Measurements from ENCODE around the gene SNRPD1.
"Not testable (repeated sequence)": the region's sequence is repeated elsewhere in the genome, so short reads cannot be mapped to it uniquely, and the experiment has no call there.

The SNRPD1 gene

DNA sequence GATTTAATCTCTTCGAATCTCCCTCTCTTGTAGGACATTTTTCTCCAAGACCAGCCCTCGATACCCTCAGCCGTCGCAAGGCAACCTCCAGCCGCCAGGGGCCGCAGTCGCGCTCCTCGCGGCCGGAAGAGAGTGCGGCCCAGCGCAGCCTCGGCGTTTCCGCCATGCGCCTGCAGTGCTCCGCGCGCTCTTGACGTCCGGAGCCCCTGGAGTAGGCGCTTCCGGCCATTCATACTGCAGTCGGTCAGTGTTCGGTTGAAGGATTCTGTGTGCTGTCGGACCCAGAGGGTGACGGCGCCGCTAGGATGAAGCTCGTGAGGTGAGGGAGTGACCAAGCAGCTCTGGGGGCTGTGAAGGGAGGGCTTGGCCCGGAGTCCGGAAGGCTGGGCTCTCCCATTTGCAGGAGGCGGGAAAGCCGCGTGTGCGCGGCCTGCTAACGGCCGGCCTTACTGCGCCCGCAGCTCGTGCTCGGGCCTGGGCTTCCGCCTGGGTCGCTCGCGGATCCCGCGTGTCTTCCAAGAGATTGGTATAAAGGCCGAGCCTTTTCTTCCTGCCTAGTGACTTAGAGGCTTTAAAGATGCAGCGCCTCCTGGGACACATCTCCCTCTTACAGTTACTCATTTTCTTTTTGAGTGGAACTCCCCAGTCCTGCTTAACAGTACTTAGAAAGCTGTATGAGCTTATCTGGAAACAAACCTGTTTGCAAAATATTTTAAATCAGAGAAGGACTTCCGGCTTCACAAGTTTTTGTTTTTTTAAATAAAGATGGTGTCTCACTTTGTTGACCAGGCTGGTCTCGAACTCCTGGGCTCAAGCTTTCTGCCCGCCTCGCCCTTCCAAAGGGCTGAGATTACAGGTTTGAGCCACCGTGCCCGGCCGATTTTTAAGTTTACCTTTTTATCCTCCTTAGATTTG is at the start of gene SNRPD1:
TSS of gene SNRPD1 (plus strand) at position 190 of the 915 bp plus-strand sequence. CDS start at position 306, 116 bp downstream.
- peak; percentile 71 to 74 for DNase-seq (ENCODE audit: low read depth in 2 of 2, low spot score in 1 of 2)

DNA sequence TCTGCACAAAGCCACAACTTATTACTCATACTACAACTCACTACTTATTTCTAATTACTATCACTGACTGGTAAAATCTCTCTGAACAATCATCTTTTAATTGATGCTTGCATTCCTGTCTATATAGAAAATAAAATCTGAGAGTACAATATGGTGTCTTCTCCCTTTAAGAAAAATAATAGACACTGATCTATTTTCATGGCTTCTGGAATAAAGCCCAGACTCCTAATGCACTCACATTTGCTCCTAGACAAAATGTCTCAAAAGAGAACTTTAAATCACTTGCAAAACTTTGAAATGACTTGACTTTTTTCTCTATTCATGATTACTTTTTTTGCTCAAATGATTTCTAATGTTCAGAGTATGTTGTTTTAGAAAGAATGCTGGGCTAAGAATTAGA is 40.3 kb upstream of the SNRPD1 start:
- no peak for DNase-seq (ENCODE audit: low read depth in 2 of 2, low spot score in 1 of 2)

DNA sequence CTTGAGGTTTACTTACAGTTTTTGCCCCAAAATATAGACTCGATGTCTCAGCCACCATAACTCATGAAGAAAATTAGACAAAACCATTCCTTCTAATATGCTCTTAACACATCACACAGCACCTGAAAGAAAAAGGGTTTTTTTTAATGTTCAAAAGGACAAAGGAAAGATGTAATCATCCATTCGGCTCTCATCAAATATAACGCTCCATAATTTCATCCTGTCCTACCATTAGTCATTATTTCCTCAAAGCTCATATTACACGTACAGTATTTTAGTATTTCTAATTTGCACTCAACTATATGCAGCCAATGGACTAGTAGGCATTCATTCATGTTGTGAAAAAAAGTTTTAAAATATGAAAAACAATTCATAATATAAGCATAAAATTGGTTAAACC is 36.5 kb upstream of the SNRPD1 start:
- no peak for DNase-seq (ENCODE audit: low read depth in 2 of 2, low spot score in 1 of 2)

DNA sequence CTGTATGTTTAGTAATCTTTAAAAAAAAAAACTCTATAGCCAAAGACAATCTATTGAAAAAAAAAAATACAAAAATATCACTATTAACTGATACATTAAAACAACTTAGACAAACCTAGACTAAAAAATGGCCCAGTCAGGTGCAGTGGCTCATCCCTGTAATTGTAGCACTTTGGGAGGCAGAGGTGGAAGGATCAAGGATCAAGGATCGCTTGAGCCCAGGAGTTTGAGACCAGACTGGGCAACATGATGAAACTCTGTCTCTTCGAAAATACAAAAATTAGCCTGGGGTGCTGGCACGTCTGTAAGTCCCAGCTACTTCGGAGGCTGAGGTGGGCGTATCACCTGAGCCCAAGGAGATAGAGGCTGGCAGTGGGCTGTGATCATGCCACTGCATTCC is 27.7 kb upstream of the SNRPD1 start:
- no peak for DNase-seq (ENCODE audit: low read depth in 2 of 2, low spot score in 1 of 2)

DNA sequence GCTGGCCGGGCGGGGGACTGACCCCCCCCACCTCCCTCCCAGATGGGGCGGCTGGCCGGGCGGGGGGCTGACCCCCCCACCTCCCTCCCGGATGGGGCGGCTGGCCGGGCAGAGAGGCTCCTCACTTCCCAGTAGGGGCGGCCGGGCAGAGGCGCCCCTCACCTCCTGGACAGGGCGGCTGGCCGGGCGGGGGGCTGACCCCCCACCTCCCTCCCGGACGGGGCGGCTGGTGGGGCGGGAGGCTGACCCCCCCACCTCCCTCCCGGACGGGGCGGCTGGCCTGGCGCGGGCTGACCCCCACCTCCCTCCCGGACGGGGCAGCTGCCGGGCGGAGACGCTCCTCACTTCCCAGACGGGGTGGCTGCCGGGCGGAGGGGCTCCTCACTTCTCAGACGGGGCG is 19.8 kb upstream of the SNRPD1 start:
- DNase-seq (ENCODE audit: low read depth in 2 of 2, low spot score in 1 of 2) = not testable (repeated sequence)

DNA sequence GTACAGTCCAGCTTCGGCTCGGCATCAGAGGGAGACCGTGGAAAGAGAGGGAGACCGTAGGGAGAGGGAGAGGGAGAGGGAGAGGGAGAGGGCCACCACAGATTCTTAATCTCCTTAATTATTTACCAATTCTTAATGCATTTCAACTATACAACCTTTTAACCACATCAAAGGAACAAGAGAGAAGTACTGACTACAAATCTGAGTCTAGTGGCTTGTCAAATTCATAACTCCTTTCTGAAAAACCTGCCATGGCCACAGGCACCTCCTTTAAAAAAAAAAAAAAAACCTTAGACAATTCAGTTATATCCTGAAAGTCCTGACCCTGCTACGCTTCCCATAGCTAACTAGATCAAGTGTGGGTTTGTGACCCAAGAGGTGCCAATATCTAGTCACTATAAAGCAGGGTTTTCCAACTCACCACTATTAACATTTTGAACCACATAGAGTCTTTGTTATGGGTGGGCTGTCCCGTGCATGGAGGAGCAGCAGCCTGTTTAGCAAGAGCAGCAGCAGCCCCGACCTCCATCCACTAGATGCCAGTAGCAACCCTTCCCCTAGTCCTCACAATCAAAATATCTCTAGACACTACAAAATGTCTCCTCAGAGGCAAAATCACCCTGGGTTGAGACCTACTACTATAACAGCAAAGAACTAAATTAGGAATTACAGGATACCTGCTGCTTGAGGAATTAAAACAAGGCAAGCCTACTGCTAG is 18.4 kb upstream of the SNRPD1 start:
- DNase-seq (ENCODE audit: low read depth in 2 of 2, low spot score in 1 of 2) = no peak

DNA sequence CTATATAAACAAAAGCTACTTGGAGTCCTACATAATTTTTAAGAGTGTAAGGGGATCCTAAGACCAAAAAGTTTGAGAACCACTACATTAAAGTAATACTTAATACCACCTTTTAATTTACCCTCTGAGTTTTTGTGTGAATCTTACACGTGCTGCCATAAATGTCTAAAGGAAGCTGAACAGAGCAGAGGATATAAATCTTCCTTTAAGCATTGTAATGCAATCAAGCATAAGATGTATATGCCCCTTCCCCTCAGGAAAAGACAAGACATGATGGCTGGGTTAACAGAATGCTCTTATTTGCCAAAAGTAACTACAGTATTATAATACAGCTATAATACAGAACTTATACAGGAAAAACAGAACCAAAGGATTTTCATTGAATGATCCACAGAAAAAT is 14.5 kb upstream of the SNRPD1 start:
- DNase-seq (ENCODE audit: low read depth in 2 of 2, low spot score in 1 of 2) = no peak

DNA sequence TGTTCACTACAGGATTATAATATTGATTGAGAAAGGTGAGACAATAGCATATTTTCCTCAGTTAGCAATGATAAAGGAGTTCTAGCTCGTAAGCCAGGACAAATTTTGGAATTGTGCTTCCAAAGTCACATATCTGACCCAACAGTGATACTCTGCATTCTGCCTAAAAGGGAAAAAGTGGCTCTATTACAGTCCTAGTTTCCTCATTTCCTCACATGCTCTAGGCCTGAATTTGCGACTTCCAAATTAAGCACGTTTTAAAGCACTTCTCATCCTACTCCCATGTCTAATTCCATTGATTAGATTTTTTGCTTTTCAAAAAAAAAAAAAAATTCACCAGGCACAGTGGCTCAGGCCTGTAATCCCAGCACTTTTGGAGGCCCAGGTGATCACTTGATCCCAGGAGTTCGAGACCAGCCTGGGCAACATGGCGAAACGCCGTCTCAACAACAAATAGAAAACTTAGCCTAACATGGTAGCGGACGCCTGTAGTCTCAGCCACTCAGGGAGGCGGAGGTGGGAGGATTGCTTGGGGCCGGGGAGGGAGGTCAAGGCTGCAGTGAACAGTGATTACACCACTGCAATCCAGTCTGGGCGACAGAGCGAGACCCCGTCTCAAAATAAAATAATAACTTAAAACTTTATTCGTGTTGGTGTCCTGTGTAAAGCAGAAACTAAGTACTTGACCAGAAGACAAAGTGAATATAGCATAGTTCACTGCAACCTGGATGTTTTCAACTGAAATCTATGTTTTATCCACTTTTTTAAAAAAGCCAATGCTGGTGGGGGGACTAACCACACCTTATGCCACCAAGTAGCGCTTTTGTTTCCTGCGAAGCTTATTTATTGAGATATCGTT is 13.2 kb upstream of the SNRPD1 start:
- DNase-seq (ENCODE audit: low read depth in 2 of 2, low spot score in 1 of 2) = no peak

DNA sequence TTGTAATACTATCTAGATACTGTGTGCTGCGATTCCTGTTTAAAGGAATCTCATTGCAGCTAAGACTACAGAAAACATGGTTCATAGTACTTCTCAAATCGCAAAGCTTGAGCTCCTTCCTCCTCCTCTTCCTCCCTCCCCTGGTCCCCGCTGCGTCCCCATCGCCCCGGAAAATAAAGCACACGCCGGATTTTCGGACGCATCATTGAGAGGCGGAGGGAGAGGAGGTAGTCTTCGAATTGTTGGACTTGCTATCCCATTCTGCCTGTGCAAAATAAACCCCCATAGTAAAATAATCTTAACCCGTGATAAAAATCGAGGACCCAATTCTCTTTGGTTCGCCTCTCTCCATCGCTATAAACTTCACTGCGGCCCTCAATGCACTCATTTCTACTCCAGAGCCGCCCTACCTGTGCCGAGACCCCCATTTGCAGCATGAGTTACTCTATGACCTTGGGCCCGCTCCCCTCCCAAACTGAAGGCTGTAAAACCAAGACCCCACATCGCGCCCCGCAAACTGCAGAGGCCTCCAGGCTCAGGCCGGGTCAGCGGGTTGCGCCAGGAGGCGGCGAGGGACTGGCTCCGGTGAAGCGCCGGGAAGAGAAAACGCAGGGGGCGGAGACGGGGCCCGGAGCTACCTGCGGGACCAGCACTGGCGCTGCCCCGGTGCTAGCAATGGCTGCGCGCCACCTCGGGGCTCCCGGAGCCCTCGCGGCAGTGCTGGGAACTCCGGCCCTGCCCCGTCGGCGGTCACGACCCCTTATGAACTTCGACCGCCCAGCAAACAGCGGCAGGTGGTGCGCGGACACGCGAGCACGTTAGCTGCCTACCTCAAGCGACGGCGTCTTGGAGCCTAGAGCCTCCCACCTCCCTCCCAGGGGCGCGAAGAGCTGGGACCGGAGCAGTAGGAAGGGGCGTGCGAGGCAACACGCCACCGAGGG is 12.3 kb upstream of the SNRPD1 start:
- DNase-seq (ENCODE audit: low read depth in 2 of 2, low spot score in 1 of 2) = peak in 1 of 2 donors; percentile 10

DNA sequence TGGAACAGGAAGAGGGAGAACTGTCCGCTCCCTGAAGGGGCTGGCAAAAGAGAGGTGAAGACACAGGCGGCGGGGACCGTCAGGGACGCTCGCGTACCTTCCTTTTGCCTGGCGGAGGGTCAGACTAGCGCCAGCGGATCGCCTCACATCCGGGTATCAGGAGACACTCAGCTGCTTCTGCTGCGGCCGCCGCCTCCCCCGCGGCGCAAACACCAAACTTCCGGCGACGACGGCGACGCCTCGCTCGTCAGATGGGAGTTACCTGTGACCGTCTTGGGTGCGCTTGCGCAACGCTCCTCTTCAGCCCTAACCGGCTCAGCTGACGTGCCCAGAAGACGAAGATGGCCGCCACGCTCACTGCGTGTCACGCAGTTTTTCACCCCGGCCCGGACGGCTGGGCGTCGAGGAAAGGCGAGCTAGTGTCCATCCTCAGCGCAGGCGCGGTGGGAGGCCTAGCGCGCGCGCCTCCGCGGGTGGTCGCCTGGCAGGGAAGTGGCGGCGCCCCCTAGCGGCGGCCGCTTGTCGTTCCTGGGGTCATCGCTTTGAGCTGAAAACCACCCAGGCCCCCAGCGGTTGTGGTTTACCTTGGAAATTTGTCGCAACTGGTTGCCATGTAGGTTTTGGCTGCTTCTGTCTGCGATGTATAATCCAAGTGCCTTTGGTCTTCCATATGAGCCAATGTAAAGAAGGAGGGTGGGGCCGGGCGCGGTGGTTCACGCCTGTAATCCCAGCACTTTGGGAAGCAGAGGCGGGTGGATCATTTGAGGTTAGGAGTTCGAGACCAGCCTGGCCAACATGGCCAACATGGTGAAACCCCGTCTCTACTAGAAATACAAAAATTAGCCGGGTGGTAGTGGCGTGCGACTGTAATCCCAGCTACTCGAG is 11.3 kb upstream of the SNRPD1 start, which contains the start of gene ESCO1:
TSS of gene ESCO1 (minus strand) at position 179 of the 885 bp plus-strand sequence. CDS start 25,861 bp downstream, outside the sequence.
- peak; percentile 77 to 87 for DNase-seq (ENCODE audit: low read depth in 2 of 2, low spot score in 1 of 2)

DNA sequence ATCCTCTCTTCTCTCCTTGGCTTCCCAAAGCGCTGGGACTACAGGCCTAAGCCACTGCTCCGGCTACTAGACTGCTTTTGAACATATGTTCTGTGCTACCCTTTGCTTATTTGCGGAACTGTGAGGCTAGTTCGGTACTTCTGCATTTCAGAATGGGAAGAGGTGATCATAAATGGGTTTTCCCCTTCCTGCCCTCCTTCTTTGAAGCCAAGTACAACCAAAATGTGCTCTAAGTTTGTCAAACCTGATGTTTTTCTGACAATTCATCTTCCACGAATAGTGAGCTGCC is 9.9 kb upstream of the SNRPD1 start:
- DNase-seq (ENCODE audit: low read depth in 2 of 2, low spot score in 1 of 2) = no peak

DNA sequence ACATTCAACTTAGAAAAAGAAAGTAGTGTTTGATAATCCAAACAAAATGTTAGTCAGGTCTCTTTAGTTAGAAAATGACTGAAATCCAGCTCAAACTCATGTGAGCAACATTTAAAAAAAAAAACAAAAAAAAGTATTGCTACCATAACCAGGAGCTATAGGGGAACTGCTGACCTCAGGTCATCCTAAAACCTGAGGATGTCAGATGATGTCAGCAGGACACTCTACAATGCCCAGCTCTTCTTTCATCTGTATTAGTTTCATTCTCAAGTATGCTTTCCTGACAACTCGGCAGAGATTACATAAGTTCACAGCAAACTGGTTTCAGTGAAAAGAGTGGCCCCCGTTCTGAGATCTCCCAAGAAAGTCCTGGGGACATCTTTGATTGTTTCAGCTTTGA is 7.4 kb upstream of the SNRPD1 start:
- no peak for DNase-seq (ENCODE audit: low read depth in 2 of 2, low spot score in 1 of 2)

DNA sequence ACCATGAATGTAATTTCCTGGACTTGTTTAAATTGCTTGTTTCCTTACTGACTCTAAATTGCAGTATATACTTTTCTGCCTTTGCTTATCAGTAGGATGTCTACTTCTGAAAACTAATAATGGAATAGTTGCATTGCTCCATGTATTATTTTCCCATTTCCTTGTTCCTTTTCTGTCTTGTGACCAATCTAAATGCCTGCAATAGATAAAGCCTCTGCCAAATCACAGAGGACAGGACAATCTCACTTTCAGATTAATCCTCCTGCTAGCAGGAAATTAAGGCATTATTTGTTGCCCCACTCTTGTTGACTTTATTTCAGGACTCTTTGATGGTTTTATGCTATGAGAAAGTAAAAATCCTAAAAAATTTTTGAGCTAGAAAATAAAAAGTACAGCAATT is 6.9 kb upstream of the SNRPD1 start:
- no peak for DNase-seq (ENCODE audit: low read depth in 2 of 2, low spot score in 1 of 2)

DNA sequence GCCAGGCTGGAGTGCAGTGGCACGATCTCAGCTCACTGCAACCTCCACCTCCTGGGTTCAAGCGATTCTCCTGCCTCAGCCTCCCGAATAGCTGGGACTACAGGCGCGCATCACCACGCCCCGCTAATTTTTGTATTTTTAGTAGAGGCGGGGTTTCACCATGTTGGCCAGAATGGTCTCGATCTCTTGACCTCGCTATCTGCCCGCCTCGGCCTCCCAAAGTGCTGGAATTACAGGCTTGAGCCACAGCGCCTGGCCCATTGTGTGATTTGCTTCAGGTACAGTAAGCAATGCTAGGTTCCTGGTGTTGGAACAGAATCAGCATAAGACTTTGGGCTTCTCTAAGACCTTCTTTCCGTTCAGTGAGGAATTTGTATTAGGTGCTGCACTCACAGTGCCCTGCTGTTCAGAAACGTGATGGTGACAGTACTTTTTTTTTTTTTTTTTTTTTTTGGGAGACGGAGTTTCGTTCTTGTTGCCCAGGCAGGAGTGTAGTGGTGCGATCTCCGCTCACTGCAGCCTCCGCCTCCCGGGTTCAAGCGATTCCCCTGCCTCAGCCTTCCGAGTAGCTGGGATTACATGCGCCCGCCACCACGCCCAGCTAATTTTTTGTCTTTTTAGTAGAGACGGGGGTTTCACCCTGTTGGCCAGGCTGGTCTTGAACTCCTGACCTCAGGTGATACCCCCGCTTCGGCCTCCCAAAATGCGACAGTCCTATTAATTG is 551 bp upstream of the SNRPD1 start:
- not testable (repeated sequence) for DNase-seq (ENCODE audit: low read depth in 2 of 2, low spot score in 1 of 2)

DNA sequence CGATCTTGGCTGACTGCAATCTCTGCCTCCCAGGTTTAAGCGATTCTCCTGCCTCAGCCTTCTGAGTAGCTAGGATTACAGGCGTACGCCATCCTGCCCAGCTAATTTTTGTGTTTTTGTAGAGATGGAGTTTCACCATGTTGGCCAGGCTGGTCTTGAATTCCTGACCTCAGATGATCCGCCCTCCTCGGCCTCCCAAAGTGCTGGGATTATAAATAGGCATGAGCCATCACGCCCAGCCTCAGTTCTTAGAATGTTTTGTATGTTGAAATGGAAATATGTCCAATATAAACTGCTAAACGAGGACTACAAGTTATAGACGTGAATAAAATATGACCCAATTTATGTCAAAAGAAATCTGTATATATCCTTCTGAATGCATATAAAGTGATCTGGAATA is 9.5 kb downstream of the SNRPD1 start:
- DNase-seq (ENCODE audit: low read depth in 2 of 2, low spot score in 1 of 2) = not testable (repeated sequence)

DNA sequence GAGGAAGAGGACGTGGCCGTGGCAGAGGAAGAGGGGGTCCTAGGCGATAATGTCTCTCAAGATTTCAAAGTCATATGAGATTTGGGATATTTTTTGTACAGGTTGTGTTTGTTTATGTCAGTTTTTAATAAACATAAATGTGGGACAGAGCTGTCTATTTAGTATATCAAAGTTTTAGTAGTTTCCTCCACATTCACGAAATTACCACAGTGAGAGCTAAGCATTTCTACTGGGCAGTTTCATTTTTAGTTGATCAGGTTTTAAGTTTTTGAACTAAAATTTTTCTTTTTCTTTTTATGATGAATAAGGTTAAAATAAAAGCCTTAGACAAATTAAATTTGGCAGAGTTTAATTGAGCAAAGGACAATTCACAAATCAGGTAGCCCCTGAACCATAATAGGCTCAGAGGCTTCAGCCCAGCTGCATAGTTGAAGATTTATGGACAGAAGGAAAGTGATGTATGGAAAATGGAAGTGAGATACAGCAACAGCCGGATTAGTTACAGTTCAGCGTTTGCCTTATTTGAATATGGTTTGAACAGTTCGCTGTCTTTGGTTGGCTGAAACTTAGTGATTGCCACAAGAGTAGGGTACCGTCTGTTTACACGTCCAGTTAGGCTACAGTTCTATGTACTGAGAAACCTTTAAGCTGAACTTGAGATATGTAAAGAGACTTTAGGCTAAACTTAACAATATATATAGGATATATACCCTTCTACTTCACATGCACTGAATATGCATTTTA is 17.1 kb downstream of the SNRPD1 start:
- DNase-seq (ENCODE audit: low read depth in 2 of 2, low spot score in 1 of 2) = no peak

DNA sequence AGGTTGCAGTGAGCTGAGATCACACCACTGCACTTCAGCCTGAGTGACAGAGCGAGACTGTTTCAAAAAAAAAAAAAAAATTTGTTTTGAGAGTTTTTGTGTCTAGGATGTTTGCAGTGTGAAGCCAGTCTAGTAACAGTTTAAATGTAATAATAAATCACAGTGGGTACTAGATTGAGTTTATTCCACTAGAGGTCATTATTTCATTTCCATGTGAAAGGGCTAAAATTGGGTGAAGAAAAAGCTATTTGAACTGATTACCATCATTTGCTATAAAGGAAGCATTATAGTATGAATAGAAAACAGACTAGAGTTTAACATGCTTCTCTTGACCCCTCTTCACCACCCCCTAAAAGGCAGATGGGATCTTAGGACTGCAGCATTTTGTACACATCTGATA is 20.3 kb downstream of the SNRPD1 start:
- DNase-seq (ENCODE audit: low read depth in 2 of 2, low spot score in 1 of 2) = no peak

DNA sequence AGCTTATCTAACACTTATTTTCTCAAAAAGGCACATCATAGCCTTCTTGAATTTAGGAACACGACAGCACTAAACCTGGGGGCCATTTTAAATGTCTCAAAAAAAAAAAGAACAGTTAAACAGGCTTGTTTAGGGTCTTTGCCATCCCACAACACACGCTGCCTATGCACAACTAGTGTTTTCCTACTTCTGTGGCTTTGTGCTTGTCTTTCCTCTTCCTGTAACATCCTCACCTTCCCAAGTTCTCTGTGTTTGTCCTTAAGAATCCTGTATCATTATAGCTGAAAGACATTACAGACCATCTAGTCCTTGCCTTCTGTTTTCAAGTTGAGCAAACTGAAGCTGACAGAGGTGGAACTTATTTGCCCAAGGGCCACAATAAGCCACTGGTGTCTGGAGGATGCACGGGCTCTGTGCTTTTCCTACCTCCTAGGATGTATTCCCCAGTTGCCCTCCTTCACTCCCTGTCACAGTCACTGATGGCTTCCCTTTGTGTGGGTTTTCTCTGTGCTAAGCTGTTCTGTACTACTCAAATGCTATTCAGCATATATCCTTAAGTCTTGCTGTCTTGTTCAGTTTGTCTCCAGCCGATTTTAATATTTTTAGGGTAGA is 22.6 kb downstream of the SNRPD1 start:
- DNase-seq (ENCODE audit: low read depth in 2 of 2, low spot score in 1 of 2) = no peak
